ENCODE results near the gene KREMEN1.

DNA sequence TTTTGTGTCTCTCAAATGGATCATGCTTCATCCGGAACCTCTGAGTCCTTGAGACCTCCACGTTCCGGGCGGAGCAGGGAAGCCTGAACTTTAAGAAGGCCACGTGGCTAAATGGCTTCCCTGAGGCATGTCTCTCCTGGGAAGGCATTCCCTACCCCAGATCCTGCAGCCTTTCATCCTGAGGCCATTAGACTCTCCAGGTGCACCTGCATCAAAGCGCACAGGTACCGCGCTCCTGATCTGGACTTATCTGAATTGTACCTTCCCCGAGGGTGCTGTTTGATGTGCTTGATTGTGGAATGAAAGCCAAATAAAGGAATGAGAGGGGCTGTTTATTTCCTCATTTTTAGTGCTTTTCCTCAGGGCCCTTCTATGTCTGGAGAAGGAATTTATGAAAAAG lies 33.7 kb upstream of the KREMEN1 start:
- TF ChIP-seq, protein P1, sequence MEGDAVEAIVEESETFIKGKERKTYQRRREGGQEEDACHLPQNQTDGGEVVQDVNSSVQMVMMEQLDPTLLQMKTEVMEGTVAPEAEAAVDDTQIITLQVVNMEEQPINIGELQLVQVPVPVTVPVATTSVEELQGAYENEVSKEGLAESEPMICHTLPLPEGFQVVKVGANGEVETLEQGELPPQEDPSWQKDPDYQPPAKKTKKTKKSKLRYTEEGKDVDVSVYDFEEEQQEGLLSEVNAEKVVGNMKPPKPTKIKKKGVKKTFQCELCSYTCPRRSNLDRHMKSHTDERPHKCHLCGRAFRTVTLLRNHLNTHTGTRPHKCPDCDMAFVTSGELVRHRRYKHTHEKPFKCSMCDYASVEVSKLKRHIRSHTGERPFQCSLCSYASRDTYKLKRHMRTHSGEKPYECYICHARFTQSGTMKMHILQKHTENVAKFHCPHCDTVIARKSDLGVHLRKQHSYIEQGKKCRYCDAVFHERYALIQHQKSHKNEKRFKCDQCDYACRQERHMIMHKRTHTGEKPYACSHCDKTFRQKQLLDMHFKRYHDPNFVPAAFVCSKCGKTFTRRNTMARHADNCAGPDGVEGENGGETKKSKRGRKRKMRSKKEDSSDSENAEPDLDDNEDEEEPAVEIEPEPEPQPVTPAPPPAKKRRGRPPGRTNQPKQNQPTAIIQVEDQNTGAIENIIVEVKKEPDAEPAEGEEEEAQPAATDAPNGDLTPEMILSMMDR (conservative IDR thresholded peaks at IDR 0.05 in 1 of 2, IDR thresholded peaks at IDR 0.05 in 1 of 2; ENCODE audit: extremely low read depth in 1 of 2, insufficient read depth in 1 of 2, low read depth in 1 of 2, low read length in 2 of 2) = no peak
- no peak for TF ChIP-seq EZH2 (IDR thresholded peaks at IDR 0.05; ENCODE audit: borderline replicate concordance, low read length)

Data from mammary epithelial cell (primary cell).